Activated T-cell treated with anti-CD3 and anti-CD28 coated beads for 1 hour (primary cell): ENCODE measurements around the gene RAB38.

Experiments used
- DNase-seq: peaks from one replicate; pipeline ENCODE4 v3.0.0-alpha.2; 2020; ENCODE audit warnings: low read depth

RAB38 gene

DNA sequence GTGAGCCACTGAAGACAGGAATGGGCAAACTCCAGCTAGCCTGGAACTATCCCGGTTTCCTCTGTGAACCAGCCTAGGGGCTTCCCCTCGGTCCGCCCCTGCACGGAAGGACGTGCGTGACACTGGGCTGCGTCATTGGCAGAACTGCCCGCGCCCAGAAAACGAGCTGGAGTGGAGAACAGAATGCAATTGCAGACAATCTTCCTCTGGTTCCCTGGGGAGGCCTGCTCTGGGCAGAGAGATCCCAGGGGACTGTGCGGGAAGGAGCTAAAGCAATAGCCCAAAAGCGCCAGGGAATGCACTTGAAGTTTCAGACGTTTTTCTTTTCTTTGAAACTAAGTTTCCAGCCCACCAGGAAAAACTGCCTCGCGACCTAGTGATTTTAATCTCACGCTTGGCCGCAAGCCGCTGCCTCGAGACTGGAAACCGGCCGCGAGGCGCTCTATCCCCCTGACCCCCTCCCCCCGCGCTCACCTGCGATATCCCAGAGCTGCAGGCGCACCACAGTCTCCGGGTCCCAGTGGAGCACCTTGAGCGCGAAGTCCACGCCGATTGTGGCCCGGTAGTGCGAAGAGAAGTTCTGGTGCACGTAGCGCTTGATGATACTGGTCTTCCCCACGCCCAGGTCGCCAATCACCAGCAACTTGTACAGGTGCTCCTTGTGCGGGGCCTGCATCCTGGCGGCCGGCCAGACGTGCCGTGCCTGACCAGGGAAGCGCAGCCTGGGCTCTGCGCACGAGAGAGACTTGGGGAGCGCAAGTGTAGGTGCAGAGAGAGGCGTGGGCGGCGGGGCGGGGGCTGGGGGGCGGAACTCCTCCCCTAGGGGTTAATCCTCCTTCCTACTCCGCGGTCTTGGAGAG lies at the start of gene RAB38:
Gene RAB38 (minus strand): TSS at position 735 of the 860 bp plus-strand sequence. CDS start 59 bp downstream, at position 676.
- DNase-seq: no peak

DNA sequence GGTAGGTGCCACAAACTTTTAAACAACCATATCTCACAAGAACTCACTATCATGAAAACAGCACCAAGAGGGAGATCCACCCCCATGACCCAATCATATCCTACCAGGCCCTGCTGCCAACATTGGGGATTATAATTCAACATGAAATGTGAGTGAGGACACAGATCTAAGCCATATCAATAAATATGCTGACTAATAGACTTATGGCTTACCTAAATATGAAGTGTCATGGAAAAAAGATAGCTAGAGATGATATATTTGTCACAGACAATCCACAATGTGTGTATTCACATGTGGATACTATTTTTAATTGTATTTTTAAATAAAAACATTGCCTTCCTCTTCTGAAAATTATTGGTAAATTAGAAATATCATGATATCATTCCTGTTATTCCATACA lies 38.2 kb upstream of the RAB38 start:
- DNase-seq: no peak

- DNase-seq: no peak
Observed at GRCh38 chr11:88212300-88212699, 37.1 kb upstream of the RAB38 start.

GRCh38 chr11:88208745-88209144 lies 33.5 kb upstream of the RAB38 start:
- DNase-seq: no peak

DNA sequence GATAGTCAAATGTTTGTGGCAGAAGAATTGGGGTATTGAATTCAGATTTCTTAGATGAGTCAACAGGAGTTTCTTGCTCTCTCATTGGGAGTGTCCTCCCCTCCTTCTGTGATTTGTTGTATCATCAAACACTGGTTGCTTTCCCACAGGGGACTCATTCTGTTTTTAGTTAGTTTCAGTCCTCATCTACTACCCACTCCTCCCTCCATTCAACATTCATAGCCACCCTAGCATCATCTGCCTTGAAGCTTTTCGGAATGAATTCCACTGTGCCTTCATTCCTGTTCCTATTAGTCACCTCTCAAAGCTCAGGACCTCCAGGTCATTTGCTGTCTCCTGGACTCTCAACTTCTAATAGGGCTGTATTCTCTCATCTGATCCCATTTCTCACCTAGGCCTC lies 31.5 kb upstream of the RAB38 start:
- DNase-seq: no peak

DNA sequence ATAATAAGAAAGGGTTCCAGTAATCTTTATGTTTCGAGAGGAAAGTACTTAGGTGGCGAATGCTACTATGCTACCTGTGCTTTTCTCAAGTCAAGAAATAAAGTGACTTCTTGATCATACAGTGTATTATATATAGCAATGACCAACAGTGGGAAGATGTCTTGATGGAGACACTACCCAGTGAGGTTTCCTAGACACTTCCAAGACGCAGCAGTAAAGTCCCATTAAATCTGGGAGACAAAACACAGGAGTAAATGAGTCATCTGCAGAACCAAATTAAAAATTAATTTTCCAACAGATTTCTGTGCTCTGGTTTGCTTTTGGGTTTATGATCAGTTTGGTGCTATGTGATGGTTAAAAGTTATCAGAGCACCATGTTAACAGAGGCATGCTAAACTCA lies 29.1 kb upstream of the RAB38 start:
- no peak for DNase-seq

GRCh38 chr11:88203604-88204003 lies 28.4 kb upstream of the RAB38 start:
- DNase-seq: no peak

GRCh38 chr11:88202498-88202897 lies 27.3 kb upstream of the RAB38 start:
- no peak for DNase-seq

DNA sequence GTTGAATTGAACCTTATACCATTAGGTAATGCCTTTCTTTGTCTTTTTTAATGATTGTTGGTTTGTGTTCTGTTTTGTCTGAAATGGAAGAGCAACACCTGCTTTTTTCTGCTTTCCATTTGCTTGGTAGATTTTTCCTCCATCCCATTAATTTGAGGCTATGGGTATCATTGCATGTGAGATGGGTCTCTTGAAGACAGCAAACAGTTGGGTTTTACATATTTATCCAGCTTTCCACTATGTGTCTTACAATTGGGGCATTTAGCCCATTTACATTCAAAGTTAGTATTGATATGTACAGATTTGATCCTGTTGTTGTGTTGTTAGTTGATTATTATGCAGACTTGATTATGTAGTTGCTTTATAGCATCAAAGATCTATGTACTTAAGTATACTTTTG lies 21.1 kb upstream of the RAB38 start:
- DNase-seq: no peak

GRCh38 chr11:88195908-88196307 lies 20.7 kb upstream of the RAB38 start:
- DNase-seq: no peak

DNA sequence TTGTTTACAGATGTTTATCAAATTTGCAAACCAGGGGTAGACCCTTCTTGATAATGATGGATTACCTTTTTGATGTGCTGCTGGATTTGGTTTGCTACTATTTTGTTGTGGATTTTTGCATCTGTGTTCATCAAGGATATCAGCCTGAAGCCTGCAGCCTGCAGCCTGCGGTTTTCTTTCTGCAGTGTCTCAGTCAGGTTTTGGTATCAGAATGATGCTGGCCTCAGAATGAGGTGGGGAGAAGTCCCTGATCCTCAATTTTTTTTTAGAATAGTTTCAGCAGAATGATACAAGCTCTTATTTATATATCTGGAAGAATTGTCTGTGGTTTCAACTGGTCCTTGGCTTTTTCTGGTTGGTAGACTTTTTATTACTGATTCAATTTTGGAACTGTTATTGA lies 19.7 kb upstream of the RAB38 start:
- no peak for DNase-seq

GRCh38 chr11:88193278-88193677 lies 18.0 kb upstream of the RAB38 start:
- DNase-seq: no peak

- DNase-seq: no peak
Observed at GRCh38 chr11:88188932-88189253, 13.7 kb upstream of the RAB38 start.

DNA sequence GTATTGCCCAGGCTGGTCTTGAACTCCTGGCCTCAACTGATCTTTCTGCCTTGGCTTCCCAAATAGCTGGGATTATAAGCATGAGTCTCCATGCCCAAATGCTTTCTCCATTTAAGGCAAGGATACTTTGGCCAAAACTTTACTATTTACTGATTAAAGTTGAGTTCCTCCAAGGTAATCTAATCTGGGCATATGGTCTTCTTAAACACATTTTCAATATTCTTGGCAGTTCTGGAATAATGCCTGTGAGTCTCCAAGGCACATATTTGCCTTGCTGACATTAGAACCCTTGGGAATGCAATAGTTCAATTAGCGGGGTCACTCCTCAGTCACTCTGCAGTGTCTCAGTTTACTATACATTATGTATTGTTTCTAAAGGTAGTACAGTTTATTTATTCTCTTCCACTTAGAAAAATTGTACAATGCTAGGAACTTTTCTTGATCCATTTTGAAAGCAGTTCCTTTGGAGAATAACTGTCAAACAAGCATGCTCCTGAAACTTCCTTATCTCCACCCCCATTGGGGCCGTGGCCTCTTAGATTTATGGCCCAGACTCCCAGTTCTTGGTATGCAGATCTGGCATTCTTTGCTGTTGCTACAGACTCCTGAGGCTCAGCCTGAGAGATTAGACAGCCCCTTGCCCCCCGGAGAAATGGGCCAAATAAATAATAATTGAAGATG lies 13.1 kb upstream of the RAB38 start:
- no peak for DNase-seq

GRCh38 chr11:88183233-88183632 lies 8.0 kb upstream of the RAB38 start:
- no peak for DNase-seq

GRCh38 chr11:88181776-88182175 lies 6.5 kb upstream of the RAB38 start:
- DNase-seq: no peak

- no peak for DNase-seq
Observed at GRCh38 chr11:88179971-88180629, 4.9 kb upstream of the RAB38 start.

DNA sequence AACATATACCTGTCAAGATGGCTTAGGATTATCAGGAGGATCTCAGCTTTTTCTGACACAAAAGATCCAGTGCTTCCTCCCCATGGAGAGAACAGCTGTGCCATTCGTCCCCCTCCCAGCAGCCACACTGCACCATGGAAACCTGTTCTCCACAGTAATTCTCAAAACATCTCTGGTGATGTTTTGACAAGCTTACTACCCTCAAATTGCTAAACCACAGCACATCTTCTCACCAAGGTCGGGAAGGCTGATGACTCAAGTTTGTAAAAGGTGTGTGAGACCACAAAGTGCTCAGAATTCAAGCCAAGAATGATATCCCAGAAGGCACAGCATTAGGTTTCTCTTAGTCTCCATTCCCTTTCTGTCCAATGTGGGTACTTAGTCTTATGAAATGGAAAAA lies 3.9 kb upstream of the RAB38 start:
- no peak for DNase-seq

- no peak for DNase-seq
Observed at GRCh38 chr11:88178191-88178590, 2.9 kb upstream of the RAB38 start.

DNA sequence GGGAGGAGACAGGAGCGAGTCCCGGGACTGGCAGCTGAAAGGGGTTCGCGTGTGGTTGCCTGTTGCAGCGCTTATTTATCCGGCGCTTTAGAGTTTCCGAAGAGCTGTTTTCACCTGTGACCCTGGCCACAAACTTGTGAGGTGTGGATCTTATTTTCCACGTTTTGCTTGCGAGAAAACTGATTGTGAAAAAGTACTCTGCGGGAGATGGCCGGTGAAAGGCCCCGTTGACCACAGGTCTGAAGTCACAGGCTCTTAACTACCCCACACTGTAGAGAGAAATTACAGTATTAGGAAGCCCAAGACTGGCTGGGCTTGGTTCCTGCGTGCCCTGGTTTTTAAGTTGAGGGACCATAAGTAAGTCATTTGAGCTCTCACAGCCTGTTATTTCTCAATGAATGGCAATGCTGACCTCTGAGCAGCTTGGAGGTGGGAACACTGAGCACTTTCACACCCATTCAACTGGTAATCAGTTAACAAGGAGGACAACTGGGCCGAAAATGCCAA lies 379 bp upstream of the RAB38 start:
- DNase-seq: no peak

- DNase-seq: no peak
Observed at GRCh38 chr11:88173956-88174355, 1.3 kb downstream of the RAB38 start.

DNA sequence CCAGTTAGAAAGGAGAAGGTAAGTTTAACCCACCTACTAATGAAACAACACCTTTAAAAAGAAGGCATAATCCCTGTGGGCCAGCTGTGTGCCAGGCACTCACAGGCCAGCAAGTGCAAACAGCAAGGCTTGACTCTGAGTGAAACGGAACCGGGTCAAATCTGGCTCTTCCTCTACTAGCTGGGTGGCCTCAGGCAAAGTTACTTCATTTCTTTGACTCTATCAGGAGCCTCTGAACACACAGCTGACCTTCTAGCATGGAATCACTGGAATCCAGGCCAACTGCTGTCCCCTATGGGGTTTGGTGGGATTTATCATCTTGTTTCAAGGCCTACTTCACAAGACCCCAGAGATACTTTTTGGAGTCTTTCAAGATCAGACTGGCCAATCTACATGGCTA lies 3.3 kb downstream of the RAB38 start:
- DNase-seq: no peak

GRCh38 chr11:88170673-88171072 lies 4.6 kb downstream of the RAB38 start:
- DNase-seq: no peak
